Fibroblast of peridontal ligament (primary cell): ENCODE measurements around the gene RAD51AP2.
A peak's percentile ranks its signal among the peaks of the same experiment; 100 is the strongest.

Experiments used
- DNase-seq: peaks from one replicate; pipeline ENCODE4 v3.0.0-alpha.2; 2010; ENCODE audit errors: extremely low read depth

Gene RAD51AP2

DNA sequence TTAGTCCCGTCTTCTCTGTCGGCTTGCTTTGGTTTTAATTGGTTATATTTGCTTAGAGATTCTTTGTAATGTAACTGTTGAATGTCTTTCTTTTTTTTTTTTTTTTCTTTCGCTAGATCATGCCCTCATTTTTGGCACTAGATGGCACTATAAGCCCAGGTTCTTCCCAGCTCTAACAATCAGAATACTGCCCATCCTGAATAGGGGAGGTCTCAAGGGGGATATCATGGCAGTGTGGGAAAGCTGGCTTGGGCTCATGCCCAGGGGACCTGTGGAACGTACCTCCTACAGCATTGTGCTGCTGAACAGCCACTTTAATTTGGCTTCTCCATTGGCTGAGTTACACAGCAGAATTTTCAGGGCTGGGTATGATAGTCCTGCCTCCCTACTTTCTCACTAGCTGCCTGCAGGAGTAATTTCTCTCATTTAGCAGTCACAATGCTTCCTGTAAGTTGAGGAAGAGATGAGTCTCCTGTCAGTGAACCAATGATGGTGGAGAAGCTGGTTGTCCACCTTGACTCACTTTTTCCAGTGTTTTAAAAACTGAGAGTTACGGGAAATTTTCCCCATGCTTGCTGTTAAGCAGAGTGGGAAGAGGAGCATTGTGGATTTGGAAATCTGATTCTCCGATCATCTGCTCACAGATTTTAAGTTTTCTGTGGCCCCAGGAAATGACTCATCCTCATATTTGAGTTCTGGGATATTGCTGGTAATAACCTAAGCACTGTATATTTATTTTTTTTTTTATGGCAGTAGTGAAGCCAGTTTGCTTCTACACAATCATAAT lies 47.2 kb downstream of the RAD51AP2 start:
- DNase-seq = peak; percentile 41

DNA sequence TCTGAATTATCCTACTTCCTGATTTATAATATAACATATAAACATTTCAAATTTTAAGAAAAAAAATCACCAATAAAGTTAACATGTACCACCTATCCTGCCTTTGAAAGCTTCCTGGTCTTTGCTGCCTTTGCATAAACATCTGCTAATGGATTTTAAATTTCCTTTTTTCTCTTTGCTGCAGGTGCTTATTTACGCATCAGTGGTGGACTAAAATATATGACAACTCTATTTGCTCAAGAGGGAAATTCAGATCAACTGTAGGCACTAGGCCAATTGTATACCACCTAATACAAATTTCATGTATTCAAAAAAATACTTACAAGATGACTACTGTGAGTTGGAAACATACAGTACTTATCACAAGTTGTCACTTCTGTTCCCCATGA lies 57.2 kb downstream of the RAD51AP2 start:
- no peak for DNase-seq
